ENCODE data around the gene SLC25A47. TPM values are rescaled to one million over a fixed set of nuclear protein-coding genes. Genes with fewer than 3 reads are reported as not detected.

SLC25A47 gene
- total and polyA plus RNA-seq, 9 of the 15 experiments (the other 6 are each of a cell fraction or from before 2014, with no cell fraction given): 0.09 to 0.23 (median 0.22) TPM; not detected in 6

GRCh38 chr14:100285021-100285912 is 37.9 kb upstream of the SLC25A47 start (continued):
- 0 out of 2 replicates have a peak, but pooled peaks have one; percentile 7 for TF ChIP-seq REST (IDR thresholded peaks at IDR 0.05; ENCODE audit: borderline replicate concordance)
- no peak; the same call in 1 of the 2 replicates for TF ChIP-seq REST (CRISPR knock-in tag; IDR thresholded peaks at IDR 0.05; ENCODE audit: low read depth)
- TF ChIP-seq BCL6 (CRISPR knock-in tag; IDR thresholded peaks at IDR 0.05): no peak
- TF ChIP-seq STAG1 (CRISPR knock-in tag; IDR thresholded peaks at IDR 0.05; ENCODE audit: borderline replicate concordance): no peak
- TF ChIP-seq PTRF (tag; IDR thresholded peaks at IDR 0.05): no peak
- TF ChIP-seq UBTF (IDR thresholded peaks at IDR 0.05; ENCODE audit: borderline replicate concordance in 1 of 2, low read depth in 2 of 2, low read length in 2 of 2): no peak
- TF ChIP-seq SP1 (CRISPR knock-in tag; IDR thresholded peaks at IDR 0.05): peak; percentile 73
- no peak for TF ChIP-seq HNRNPH1 (optimal IDR thresholded peaks at IDR 0.05; ENCODE audit: low read depth, low read length)
- no peak for TF ChIP-seq DEAF1 (CRISPR knock-in tag; IDR thresholded peaks at IDR 0.05)
- TF ChIP-seq USF2 (CRISPR knock-in tag; IDR thresholded peaks at IDR 0.05): peak; percentile 27; the same call in 1 of the 2 replicates
- TF ChIP-seq ARHGAP35 (IDR thresholded peaks at IDR 0.05; ENCODE audit: partially characterized antibody): no peak
- TF ChIP-seq SMARCE1 (IDR thresholded peaks at IDR 0.05): no peak
- TF ChIP-seq CBFA2T2 (conservative IDR thresholded peaks at IDR 0.05): no peak
- no peak for TF ChIP-seq MTF1 (CRISPR knock-in tag; IDR thresholded peaks at IDR 0.05; ENCODE audit: borderline replicate concordance)
- TF ChIP-seq TAL1 (IDR thresholded peaks at IDR 0.05): no peak

Measured in K562 (cell line).